Measurements from ENCODE around the gene CPNE5.
"Not testable (repeated sequence)": the region's sequence is repeated elsewhere in the genome, so short reads cannot be mapped to it uniquely, and the experiment has no call there.

CPNE5 gene

GRCh38 chr6:36728289-36729160 lies 110.7 kb downstream of the CPNE5 start:
- no peak for DNase-seq (ENCODE audit: low spot score)

GRCh38 chr6:36727505-36728021 lies 111.7 kb downstream of the CPNE5 start:
- no peak for DNase-seq (ENCODE audit: low spot score)

- no peak for DNase-seq (ENCODE audit: low spot score)
These were observed 113.7 kb downstream of the CPNE5 start for GRCh38 chr6:36725581-36725980.

GRCh38 chr6:36724514-36725390 lies 114.5 kb downstream of the CPNE5 start:
- DNase-seq (ENCODE audit: low spot score): peak; percentile 52

GRCh38 chr6:36723992-36724391 lies 115.3 kb downstream of the CPNE5 start:
- DNase-seq (ENCODE audit: low spot score): not testable (repeated sequence)

GRCh38 chr6:36722879-36723278 lies 116.4 kb downstream of the CPNE5 start:
- DNase-seq (ENCODE audit: low spot score): no peak

GRCh38 chr6:36722365-36722764 lies 116.9 kb downstream of the CPNE5 start:
- DNase-seq (ENCODE audit: low spot score): no peak

- no peak for DNase-seq (ENCODE audit: low spot score)
These were observed 117.7 kb downstream of the CPNE5 start for GRCh38 chr6:36721369-36722140.

GRCh38 chr6:36720251-36721141 lies 118.7 kb downstream of the CPNE5 start:
- no peak for DNase-seq (ENCODE audit: low spot score)

- DNase-seq (ENCODE audit: low spot score): no peak
These were observed 120.1 kb downstream of the CPNE5 start for GRCh38 chr6:36719126-36719525.

GRCh38 chr6:36718560-36718959 lies 120.7 kb downstream of the CPNE5 start:
- DNase-seq (ENCODE audit: low spot score): no peak

GRCh38 chr6:36717871-36718540 lies 121.2 kb downstream of the CPNE5 start:
- no peak for DNase-seq (ENCODE audit: low spot score)

GRCh38 chr6:36717231-36717825 lies 121.9 kb downstream of the CPNE5 start:
- DNase-seq (ENCODE audit: low spot score): no peak

GRCh38 chr6:36716476-36717093 lies 122.7 kb downstream of the CPNE5 start:
- DNase-seq (ENCODE audit: low spot score): no peak

- no peak for DNase-seq (ENCODE audit: low spot score)
These were observed 123.8 kb downstream of the CPNE5 start for GRCh38 chr6:36715469-36715868.

- no peak for DNase-seq (ENCODE audit: low spot score)
These were observed 124.7 kb downstream of the CPNE5 start for GRCh38 chr6:36714511-36714910.

- DNase-seq (ENCODE audit: low spot score): no peak
These were observed 125.4 kb downstream of the CPNE5 start for GRCh38 chr6:36713846-36714245.

- DNase-seq (ENCODE audit: low spot score): no peak
These were observed 126.4 kb downstream of the CPNE5 start for GRCh38 chr6:36712816-36713215.

GRCh38 chr6:36706339-36706738 lies 132.9 kb downstream of the CPNE5 start:
- no peak for DNase-seq (ENCODE audit: low spot score)

All from SK-N-DZ (cell line).